Liver (tissue), 9 donors: ENCODE data around the gene RPS6KB2. TPM values are rescaled to one million over a fixed set of nuclear protein-coding genes. Genes with fewer than 3 reads are reported as not detected.

ENCODE experiments used
- DNase-seq: peaks from one replicate; pipeline ENCODE4 v3.0.0-alpha.2; 2017; ENCODE audit warnings: low spot score
- H3K27ac ChIP-seq, 2 donors: one replicate each; pipeline ENCODE4 v1.7.0; 2013; ENCODE audit warnings: inconsistent platforms in 2 of 2, low read length in 2 of 2, control low read depth in 1 of 2, low read depth in 1 of 2, mild to moderate bottlenecking in 1 of 2
- H3K27me3 ChIP-seq, 4 donors: one replicate each; pipeline versions ENCODE4 v1.6.1 to v1.7.0; 2013; ENCODE audit warnings: low read length in 3 of 4, inconsistent platforms in 1 of 4, mild to moderate bottlenecking in 1 of 4, moderate library complexity in 1 of 4; ENCODE audit not compliant: control insufficient read depth in 4 of 4, insufficient read depth in 4 of 4
- H3K36me3 ChIP-seq, 4 donors: one replicate each; pipeline versions ENCODE4 v1.6.1 to v1.7.0; 2013; ENCODE audit warnings: low read length in 3 of 4, mild to moderate bottlenecking in 3 of 4, low read depth in 1 of 4, moderate library complexity in 1 of 4; ENCODE audit not compliant: control insufficient read depth in 4 of 4, insufficient read depth in 3 of 4
- H3K4me1 ChIP-seq, 4 donors: one replicate each; pipeline versions ENCODE4 v1.6.1 to v1.7.0; 2013; ENCODE audit warnings: low read length in 3 of 4, mild to moderate bottlenecking in 3 of 4, moderate library complexity in 1 of 4; ENCODE audit not compliant: control insufficient read depth in 4 of 4, insufficient read depth in 4 of 4
- H3K4me3 ChIP-seq, 3 donors: one replicate each; pipeline versions ENCODE4 v1.6.1 to v1.7.0; 2013; ENCODE audit warnings: low read length in 3 of 3, control low read depth in 1 of 3, low read depth in 1 of 3, mild to moderate bottlenecking in 1 of 3
- H3K9ac ChIP-seq, 2 donors: one replicate each; pipeline ENCODE4 v1.7.0; 2013; ENCODE audit warnings: low read length in 2 of 2, mild to moderate bottlenecking in 2 of 2, moderate library complexity in 2 of 2, control low read depth in 1 of 2, low read depth in 1 of 2
- H3K9me3 ChIP-seq, 4 donors: one replicate each; pipeline versions ENCODE4 v1.6.1 to v1.7.0; 2013; ENCODE audit warnings: low read length in 3 of 4; ENCODE audit not compliant: control insufficient read depth in 4 of 4
- ATF3 ChIP-seq: IDR thresholded peaks from 2 replicates; pipeline ENCODE4 v1.6.1; 2016; ENCODE audit warnings: antibody characterized with exemption
- EGR1 ChIP-seq, 2 donors: IDR thresholded peaks; 2 replicates each; pipeline ENCODE4 v1.6.1; 2016 to 2018; ENCODE audit warnings: antibody characterized with exemption in 2 of 2, low read depth in 2 of 2
- FOXA1 ChIP-seq: IDR thresholded peaks from 2 replicates; pipeline ENCODE4 v1.6.1; 2016; ENCODE audit warnings: antibody characterized with exemption
- FOXA2 ChIP-seq: IDR thresholded peaks from 2 replicates; pipeline ENCODE4 v1.6.1; 2016; ENCODE audit warnings: antibody characterized with exemption
- GABPA ChIP-seq, 2 donors: IDR thresholded peaks in 1 of 2; conservative IDR thresholded peaks in 1 of 2; 2 replicates each; pipeline ENCODE4 v1.6.1; 2016; ENCODE audit warnings: antibody characterized with exemption in 2 of 2, mild to moderate bottlenecking in 1 of 2, moderate library complexity in 1 of 2
- HNF4G ChIP-seq: IDR thresholded peaks from 2 replicates; pipeline ENCODE4 v1.6.1; 2016; ENCODE audit warnings: antibody characterized with exemption
- JUND ChIP-seq, 2 donors: IDR thresholded peaks; 2 replicates each; pipeline ENCODE4 v1.6.1; 2016; ENCODE audit warnings: antibody characterized with exemption in 2 of 2
- NR2F2 ChIP-seq: IDR thresholded peaks from 2 replicates; pipeline ENCODE4 v1.6.1; 2016; ENCODE audit warnings: antibody characterized with exemption
- RXRA ChIP-seq, 2 donors: IDR thresholded peaks; 2 replicates each; pipeline ENCODE4 v1.6.1; 2017 to 2018; ENCODE audit warnings: antibody characterized with exemption in 2 of 2, mild to moderate bottlenecking in 1 of 2
- SP1 ChIP-seq: IDR thresholded peaks from 2 replicates; pipeline ENCODE4 v1.6.1; 2018; ENCODE audit warnings: antibody characterized with exemption, mild to moderate bottlenecking
- TAF1 ChIP-seq: conservative IDR thresholded peaks from 2 replicates; pipeline ENCODE4 v1.6.1; 2016; ENCODE audit warnings: antibody characterized with exemption, mild to moderate bottlenecking
- YY1 ChIP-seq: IDR thresholded peaks from 2 replicates; pipeline ENCODE4 v1.6.1; 2016; ENCODE audit warnings: antibody characterized with exemption, mild to moderate bottlenecking
- WGBS: extraction: QIAGEN DNeasy Blood & Tissue Kit; methylation state at CpG from one replicate; pipeline ENCODE4 v1.1.7; 2013; 5-methylcytosine and 5-hydroxymethylcytosine counted together
- polyA plus RNA-seq, 2 donors: library from polyadenylated mRNA; stranded (reverse) in 1 of 2; unstranded in 1 of 2; fragments of 200-250 nt in 1 of 2; fragments of >200 nt in 1 of 2; fragmentation: Nextera tagmentation in 1 of 2; extraction: Ambion mirVana in 1 of 2; gene quantifications; one replicate each; pipeline versions ENCODE4 v1.2.1 to v1.2.3, GENCODE V29; 2013 to 2015
- total RNA-seq, 2 donors: library from RNA; depleted of rRNA; stranded (reverse); fragments of >200 nt; gene quantifications; one replicate each; pipeline ENCODE4 v1.2.3, GENCODE V29; 2014
- TF ChIP-seq, protein P1 (sequence below): IDR thresholded peaks from 2 replicates; pipeline ENCODE4 v1.6.1; 2016; ENCODE audit warnings: antibody characterized with exemption
- TF ChIP-seq, protein P2 (sequence below): fragments of 150-350 bp; IDR thresholded peaks from 2 replicates; pipeline ENCODE4 v1.5.1; 2017; ENCODE audit warnings: improper control_type of control experiment, low read depth, low read length; ENCODE audit not compliant: missing input control
- TF ChIP-seq, protein P3 (sequence below): IDR thresholded peaks from 2 replicates; pipeline ENCODE4 v1.6.1; 2016; ENCODE audit warnings: antibody characterized with exemption, mild to moderate bottlenecking
- donor health status: healthy.
- donor health status: healthy.
- donor health status: healthy.
- donor health status: healthy.
- donor health status: healthy.

RPS6KB2 gene
- total and polyA plus RNA-seq, 4 donors: 31.5 to 49.6 (median 37.7) TPM

GRCh38 chr11:67392183-67392715 lies 36.0 kb upstream of the RPS6KB2 start:
- Histone ChIP-seq H3K9ac (peak overlapping the region; percentile 36 to 53), H3K4me1 (peaks cover 0 to 23% (median 16%) of the 10 kb centered on the region in 4 donors)
- 5% methylated on average over 31 of the region's 31 CpGs for WGBS

GRCh38 chr11:67393437-67393836 lies 34.9 kb upstream of the RPS6KB2 start:
- Histone ChIP-seq H3K27me3 (no peaks in the 10 kb centered on the region), H3K4me1 (peaks cover 0 to 26% (median 16%) of the 10 kb centered on the region in 4 donors), H3K36me3 (peaks cover 12 to 25% (median 15%) of the 10 kb centered on the region in 4 donors), H3K9ac (no peak overlapping the region), H3K27ac (no peak overlapping the region), H3K9me3 (no peaks in the 10 kb centered on the region), H3K4me3 (no peak overlapping the region)
- 95% methylated on average over 18 of the region's 18 CpGs for WGBS
- DNase-seq: no peak
- TF ChIP-seq GABPA (IDR thresholded peaks at IDR 0.05 in 1 of 2, conservative IDR thresholded peaks at IDR 0.05 in 1 of 2): no peak

More at GRCh38 chr11:67392183-67392715, 36.0 kb upstream of the RPS6KB2 start:
- H3K27me3 ChIP-seq: no peaks in the 10 kb centered on the region
- peaks cover under 1 to 13% (median 8%) of the 10 kb centered on the region in 4 donors for H3K36me3 ChIP-seq
- H3K9me3 ChIP-seq: no peaks in the 10 kb centered on the region
- TF ChIP-seq TAF1 (no peak), YY1 (no peak), FOXA2 (no peak), HNF4G (no peak), RXRA (IDR thresholded peaks at IDR 0.05) (no peak), SP1 (no peak), ATF3 (no peak), JUND (IDR thresholded peaks at IDR 0.05) (no peak), FOXA1 (no peak), GABPA (IDR thresholded peaks at IDR 0.05 in 1 of 2, conservative IDR thresholded peaks at IDR 0.05 in 1 of 2) (no peak), NR2F2 (no peak)
- TF ChIP-seq, protein P1, sequence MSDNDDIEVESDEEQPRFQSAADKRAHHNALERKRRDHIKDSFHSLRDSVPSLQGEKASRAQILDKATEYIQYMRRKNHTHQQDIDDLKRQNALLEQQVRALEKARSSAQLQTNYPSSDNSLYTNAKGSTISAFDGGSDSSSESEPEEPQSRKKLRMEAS: no peak
- TF ChIP-seq, protein P2, sequence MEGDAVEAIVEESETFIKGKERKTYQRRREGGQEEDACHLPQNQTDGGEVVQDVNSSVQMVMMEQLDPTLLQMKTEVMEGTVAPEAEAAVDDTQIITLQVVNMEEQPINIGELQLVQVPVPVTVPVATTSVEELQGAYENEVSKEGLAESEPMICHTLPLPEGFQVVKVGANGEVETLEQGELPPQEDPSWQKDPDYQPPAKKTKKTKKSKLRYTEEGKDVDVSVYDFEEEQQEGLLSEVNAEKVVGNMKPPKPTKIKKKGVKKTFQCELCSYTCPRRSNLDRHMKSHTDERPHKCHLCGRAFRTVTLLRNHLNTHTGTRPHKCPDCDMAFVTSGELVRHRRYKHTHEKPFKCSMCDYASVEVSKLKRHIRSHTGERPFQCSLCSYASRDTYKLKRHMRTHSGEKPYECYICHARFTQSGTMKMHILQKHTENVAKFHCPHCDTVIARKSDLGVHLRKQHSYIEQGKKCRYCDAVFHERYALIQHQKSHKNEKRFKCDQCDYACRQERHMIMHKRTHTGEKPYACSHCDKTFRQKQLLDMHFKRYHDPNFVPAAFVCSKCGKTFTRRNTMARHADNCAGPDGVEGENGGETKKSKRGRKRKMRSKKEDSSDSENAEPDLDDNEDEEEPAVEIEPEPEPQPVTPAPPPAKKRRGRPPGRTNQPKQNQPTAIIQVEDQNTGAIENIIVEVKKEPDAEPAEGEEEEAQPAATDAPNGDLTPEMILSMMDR: no peak
- peak overlapping the region; percentile 81 to 94 (median 85) for H3K4me3 ChIP-seq
- no peak for DNase-seq
- peak overlapping the region; percentile 52 to 63 for H3K27ac ChIP-seq

- TF ChIP-seq NR2F2 (no peak), FOXA1 (no peak), RXRA (IDR thresholded peaks at IDR 0.05) (no peak), JUND (IDR thresholded peaks at IDR 0.05) (no peak), FOXA2 (no peak), EGR1 (IDR thresholded peaks at IDR 0.05; ENCODE audit: low read depth in 2 of 2) (no peak)
- TF ChIP-seq, protein P1: no peak
- TF ChIP-seq, protein P3, sequence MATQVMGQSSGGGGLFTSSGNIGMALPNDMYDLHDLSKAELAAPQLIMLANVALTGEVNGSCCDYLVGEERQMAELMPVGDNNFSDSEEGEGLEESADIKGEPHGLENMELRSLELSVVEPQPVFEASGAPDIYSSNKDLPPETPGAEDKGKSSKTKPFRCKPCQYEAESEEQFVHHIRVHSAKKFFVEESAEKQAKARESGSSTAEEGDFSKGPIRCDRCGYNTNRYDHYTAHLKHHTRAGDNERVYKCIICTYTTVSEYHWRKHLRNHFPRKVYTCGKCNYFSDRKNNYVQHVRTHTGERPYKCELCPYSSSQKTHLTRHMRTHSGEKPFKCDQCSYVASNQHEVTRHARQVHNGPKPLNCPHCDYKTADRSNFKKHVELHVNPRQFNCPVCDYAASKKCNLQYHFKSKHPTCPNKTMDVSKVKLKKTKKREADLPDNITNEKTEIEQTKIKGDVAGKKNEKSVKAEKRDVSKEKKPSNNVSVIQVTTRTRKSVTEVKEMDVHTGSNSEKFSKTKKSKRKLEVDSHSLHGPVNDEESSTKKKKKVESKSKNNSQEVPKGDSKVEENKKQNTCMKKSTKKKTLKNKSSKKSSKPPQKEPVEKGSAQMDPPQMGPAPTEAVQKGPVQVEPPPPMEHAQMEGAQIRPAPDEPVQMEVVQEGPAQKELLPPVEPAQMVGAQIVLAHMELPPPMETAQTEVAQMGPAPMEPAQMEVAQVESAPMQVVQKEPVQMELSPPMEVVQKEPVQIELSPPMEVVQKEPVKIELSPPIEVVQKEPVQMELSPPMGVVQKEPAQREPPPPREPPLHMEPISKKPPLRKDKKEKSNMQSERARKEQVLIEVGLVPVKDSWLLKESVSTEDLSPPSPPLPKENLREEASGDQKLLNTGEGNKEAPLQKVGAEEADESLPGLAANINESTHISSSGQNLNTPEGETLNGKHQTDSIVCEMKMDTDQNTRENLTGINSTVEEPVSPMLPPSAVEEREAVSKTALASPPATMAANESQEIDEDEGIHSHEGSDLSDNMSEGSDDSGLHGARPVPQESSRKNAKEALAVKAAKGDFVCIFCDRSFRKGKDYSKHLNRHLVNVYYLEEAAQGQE: no peak
- H3K36me3 ChIP-seq: peaks cover 17 to 31% (median 18%) of the 10 kb centered on the region in 4 donors
- no peaks in the 10 kb centered on the region for H3K9me3 ChIP-seq
- DNase-seq: no peak
- peaks cover 0 to 28% (median 16%) of the 10 kb centered on the region in 4 donors for H3K4me1 ChIP-seq
- no peak overlapping the region for H3K9ac ChIP-seq
- no peak overlapping the region for H3K4me3 ChIP-seq
- no peak overlapping the region for H3K27ac ChIP-seq
- no peaks in the 10 kb centered on the region for H3K27me3 ChIP-seq
- 86% methylated on average over 5 of the region's 5 CpGs for WGBS
These were observed 34.3 kb upstream of the RPS6KB2 start for GRCh38 chr11:67393990-67394389.
